Ishikawa (cell line): ENCODE results near the gene FBXW8.

ENCODE experiments used
- CEBPB ChIP-seq: IDR thresholded peaks from 2 replicates; pipeline ENCODE4 v1.6.1; 2012
- CREB1 ChIP-seq: IDR thresholded peaks from 2 replicates; pipeline ENCODE4 v1.6.1; 2012; ENCODE audit warnings: low read depth
- EGR1 ChIP-seq: IDR thresholded peaks from 2 replicates; pipeline ENCODE4 v1.6.1; 2012
- EP300 ChIP-seq: IDR thresholded peaks from 2 replicates; pipeline ENCODE4 v1.6.1; 2012; ENCODE audit warnings: borderline replicate concordance
- FOXM1 ChIP-seq: IDR thresholded peaks from 2 replicates; pipeline ENCODE4 v1.6.1; 2012; ENCODE audit warnings: low read depth, borderline replicate concordance
- RAD21 ChIP-seq: IDR thresholded peaks from 2 replicates; pipeline ENCODE4 v1.6.1; 2012; ENCODE audit warnings: low read depth
- TAF1 ChIP-seq: IDR thresholded peaks from 2 replicates; pipeline ENCODE4 v1.6.1; 2012; ENCODE audit warnings: low read depth, mild to moderate bottlenecking
- TCF12 ChIP-seq: IDR thresholded peaks from 2 replicates; pipeline ENCODE4 v1.6.1; 2012; ENCODE audit warnings: low read depth
- TEAD4 ChIP-seq: IDR thresholded peaks from 2 replicates; pipeline ENCODE4 v1.6.1; 2012
- USF1 ChIP-seq: IDR thresholded peaks from 2 replicates; pipeline ENCODE4 v1.6.1; 2012
- YY1 ChIP-seq: IDR thresholded peaks from 2 replicates; pipeline ENCODE4 v1.6.1; 2012; ENCODE audit warnings: low read depth
- ZBTB7A ChIP-seq: IDR thresholded peaks from 2 replicates; pipeline ENCODE4 v1.6.1; 2012; ENCODE audit warnings: low read depth
- TF ChIP-seq, protein P1 (sequence below): IDR thresholded peaks from 2 replicates; pipeline ENCODE4 v1.6.1; 2012; ENCODE audit warnings: low read depth, mild to moderate bottlenecking
- TF ChIP-seq, protein P2 (sequence below): IDR thresholded peaks from 2 replicates; pipeline ENCODE4 v1.6.1; 2012

GRCh38 chr12:117024961-117025480, 114.3 kb downstream of the FBXW8 start:
- TF ChIP-seq TAF1 = no peak
- no peak for TF ChIP-seq CEBPB
- TF ChIP-seq RAD21 = no peak
- no peak for TF ChIP-seq EP300
- TF ChIP-seq, protein P1, sequence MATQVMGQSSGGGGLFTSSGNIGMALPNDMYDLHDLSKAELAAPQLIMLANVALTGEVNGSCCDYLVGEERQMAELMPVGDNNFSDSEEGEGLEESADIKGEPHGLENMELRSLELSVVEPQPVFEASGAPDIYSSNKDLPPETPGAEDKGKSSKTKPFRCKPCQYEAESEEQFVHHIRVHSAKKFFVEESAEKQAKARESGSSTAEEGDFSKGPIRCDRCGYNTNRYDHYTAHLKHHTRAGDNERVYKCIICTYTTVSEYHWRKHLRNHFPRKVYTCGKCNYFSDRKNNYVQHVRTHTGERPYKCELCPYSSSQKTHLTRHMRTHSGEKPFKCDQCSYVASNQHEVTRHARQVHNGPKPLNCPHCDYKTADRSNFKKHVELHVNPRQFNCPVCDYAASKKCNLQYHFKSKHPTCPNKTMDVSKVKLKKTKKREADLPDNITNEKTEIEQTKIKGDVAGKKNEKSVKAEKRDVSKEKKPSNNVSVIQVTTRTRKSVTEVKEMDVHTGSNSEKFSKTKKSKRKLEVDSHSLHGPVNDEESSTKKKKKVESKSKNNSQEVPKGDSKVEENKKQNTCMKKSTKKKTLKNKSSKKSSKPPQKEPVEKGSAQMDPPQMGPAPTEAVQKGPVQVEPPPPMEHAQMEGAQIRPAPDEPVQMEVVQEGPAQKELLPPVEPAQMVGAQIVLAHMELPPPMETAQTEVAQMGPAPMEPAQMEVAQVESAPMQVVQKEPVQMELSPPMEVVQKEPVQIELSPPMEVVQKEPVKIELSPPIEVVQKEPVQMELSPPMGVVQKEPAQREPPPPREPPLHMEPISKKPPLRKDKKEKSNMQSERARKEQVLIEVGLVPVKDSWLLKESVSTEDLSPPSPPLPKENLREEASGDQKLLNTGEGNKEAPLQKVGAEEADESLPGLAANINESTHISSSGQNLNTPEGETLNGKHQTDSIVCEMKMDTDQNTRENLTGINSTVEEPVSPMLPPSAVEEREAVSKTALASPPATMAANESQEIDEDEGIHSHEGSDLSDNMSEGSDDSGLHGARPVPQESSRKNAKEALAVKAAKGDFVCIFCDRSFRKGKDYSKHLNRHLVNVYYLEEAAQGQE = no peak
- no peak for TF ChIP-seq CREB1
- TF ChIP-seq, protein P2, sequence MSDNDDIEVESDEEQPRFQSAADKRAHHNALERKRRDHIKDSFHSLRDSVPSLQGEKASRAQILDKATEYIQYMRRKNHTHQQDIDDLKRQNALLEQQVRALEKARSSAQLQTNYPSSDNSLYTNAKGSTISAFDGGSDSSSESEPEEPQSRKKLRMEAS = no peak
- no peak for TF ChIP-seq TEAD4
- TF ChIP-seq USF1 = no peak
- no peak for TF ChIP-seq FOXM1
- TF ChIP-seq EGR1 = no peak
- TF ChIP-seq YY1 = no peak
- no peak for TF ChIP-seq TCF12
- no peak for TF ChIP-seq ZBTB7A
